Fibroblast of villous mesenchyme (primary cell): ENCODE data around the gene ZDHHC8. TPM values are rescaled to one million over a fixed set of nuclear protein-coding genes. Genes with fewer than 3 reads are reported as not detected.

Experiments
- DNase-seq: peaks from one replicate; pipeline ENCODE4 v3.0.0-alpha.2; 2010; ENCODE audit warnings: low read depth
- H3K4me3 ChIP-seq: 2 replicates; pipeline ENCODE4 v1.5.1; 2011; ENCODE audit warnings: low read depth, mild to moderate bottlenecking, low read length
- CTCF ChIP-seq: IDR thresholded peaks from 2 replicates; pipeline ENCODE4 v1.5.1; 2012; ENCODE audit warnings: low read depth, mild to moderate bottlenecking, low read length; ENCODE audit not compliant: insufficient read depth
- total RNA-seq: library from RNA; depleted of rRNA; stranded (reverse); fragments of >200 nt; gene quantifications from 2 replicates; pipeline ENCODE4 v1.2.3, GENCODE V29; 2012

The ZDHHC8 gene
- total RNA-seq, 1 donor, result 10.8 TPM

GRCh38 chr22:20111045-20111688, 20.4 kb upstream of the ZDHHC8 start:
- peak; percentile 40 for TF ChIP-seq CTCF
- no peak overlapping the region for H3K4me3 ChIP-seq
- DNase-seq, result no peak

GRCh38 chr22:20111689-20112622, 19.6 kb upstream of the ZDHHC8 start:
- DNase-seq, result no peak
- no peak for TF ChIP-seq CTCF
- no peak overlapping the region for H3K4me3 ChIP-seq

DNA sequence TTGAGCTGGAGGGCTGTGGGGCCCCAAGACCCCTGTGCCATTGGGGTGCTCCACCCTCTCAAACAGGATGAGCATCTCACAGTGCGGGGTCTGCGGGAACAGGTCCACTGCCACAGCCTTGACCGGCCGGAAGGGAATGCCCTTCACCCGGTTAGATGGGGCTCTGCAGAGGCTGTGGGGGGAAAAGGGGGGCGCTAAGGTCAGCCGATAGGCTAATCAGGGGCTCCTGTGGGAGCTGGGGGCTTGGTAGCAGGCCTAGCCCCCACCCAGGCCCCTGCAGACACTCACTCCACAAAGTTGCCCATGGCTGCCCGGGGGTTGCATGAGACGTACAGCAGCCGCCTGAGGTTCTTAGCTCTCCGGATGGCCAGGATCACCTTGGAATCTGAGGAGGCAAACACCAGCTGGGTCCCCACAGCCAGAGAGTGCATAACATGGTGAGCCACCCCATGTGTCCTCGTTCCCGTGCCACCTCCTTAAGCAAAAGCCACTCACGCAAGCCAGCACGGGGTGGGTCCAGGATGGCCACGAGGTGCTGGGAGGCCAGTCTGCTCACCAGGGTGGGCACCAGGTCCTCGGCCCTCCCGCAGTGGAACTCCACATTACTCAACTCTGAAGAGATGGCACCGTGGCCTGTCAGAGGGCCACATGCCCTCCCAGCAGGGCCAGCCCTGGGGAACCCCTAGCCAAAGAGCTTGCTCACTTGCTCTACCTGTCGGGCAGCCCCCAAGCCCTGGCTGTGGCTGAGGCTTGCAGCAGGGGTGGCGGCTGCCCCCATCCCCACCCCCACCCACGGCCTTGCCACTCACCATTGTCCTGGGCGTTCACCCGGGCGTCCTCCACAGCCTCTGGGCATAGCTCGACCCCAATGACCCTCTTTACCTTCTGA, 18.7 kb upstream of the ZDHHC8 start:
- no peak overlapping the region for H3K4me3 ChIP-seq
- no peak for TF ChIP-seq CTCF
- DNase-seq, result no peak

GRCh38 chr22:20113551-20114310, 17.9 kb upstream of the ZDHHC8 start:
- no peak overlapping the region for H3K4me3 ChIP-seq
- DNase-seq, result no peak
- no peak for TF ChIP-seq CTCF

DNA sequence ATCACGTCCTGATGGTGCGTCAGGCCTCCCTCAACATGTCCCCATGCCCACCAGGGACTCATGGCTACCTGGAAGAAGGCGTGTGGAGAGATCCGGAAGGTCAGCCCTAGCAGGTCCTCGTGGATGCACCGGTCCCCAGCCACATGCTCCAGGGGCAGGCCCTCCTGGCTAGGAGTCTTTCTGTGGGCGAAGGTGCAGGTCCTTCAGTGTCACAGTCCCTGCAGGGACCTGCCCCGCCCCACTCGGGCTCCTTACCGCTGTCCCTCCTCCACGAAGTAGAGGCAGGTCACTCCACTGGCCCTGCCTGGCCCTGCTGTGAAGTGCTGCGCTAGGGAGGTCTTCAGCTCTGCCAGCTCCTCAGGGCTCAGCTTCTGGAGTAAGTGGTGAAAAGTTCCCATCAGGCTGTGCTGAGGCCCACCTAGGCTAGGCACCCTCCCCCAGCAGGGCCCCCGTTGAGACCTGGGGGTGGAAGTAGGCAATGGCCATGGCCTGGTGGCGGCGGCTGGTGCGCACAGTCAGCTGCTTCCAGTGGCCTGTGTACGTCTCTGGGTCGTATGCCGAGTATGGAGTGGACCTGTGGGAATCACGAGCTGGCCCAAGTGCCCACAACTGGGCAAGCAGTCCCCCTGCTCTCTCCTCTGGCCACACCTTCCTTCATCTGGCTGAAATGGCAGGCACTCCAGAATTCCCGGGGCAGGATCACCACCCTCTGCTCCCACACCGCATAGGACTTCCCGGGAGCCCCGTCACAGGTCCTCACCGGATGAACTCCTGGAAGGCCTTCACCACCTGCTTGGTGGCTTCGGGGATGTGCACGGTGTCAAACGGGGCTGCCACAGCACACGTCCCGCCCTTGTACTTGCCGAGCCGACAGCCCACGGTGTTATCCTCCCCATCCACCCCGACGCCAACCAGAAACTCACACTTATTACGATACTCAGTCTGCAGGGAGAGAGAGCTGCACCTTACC, 16.8 kb upstream of the ZDHHC8 start:
- DNase-seq, result no peak
- no peak overlapping the region for H3K4me3 ChIP-seq
- TF ChIP-seq CTCF, result no peak
